Measurements from ENCODE around the gene TMEM69.
A peak's percentile ranks its signal among the peaks of the same experiment; 100 is the strongest.

TMEM69 gene, protein sequence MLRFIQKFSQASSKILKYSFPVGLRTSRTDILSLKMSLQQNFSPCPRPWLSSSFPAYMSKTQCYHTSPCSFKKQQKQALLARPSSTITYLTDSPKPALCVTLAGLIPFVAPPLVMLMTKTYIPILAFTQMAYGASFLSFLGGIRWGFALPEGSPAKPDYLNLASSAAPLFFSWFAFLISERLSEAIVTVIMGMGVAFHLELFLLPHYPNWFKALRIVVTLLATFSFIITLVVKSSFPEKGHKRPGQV

DNA sequence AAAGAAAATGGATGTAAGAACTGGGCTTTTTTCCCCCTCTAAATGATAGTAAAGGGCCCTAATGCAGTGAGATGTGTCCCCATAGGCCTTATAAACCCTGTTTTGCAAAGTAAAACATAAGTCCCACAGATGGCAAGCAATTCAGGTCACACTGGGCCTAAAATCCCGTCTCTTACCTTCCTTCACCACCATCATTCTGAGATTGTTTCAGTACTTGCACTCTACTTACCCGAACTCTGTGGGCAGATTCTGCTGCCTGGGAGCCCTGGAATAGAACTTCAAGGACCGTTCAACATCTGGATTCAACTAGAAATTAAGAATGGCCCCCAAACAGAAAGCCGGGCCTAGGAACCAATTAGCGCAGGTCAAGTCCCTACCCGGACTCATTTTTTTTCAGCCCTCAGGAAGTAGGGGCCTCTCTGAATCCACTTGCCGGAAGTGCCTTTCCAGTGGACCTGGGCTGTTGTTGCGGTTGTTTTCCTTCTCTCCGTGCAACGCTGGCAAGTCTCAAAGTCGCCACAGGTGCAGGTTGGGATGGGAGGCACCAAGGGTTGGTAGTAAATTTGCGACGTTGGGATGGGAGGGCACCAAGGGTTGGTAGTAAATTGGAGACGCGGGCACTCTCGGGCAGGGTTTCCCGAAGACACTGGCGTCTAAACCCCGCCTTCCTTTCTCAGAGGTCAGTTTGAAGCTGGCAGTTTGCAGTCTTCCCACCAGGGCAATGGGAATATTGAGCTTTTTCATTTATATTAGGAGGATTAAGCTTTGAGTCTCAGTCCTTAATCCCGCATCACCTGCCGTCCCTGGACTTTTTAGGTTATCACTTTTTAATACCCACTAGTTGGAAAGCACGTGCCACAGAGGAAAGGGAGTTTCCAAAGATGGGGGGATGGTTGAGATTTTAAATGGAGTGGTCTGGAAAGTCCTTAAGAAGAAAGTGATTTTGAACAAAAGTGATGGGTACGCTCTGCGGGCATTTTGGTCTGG is at the start of gene TMEM69:
TMEM69 (plus strand) TSS at position 428 of the 987 bp plus-strand sequence. CDS start 2,888 bp downstream, outside the sequence.
- H3K4me3 ChIP-seq (ENCODE audit: low read depth, low read length), result peak within 1 kb of the TSS; percentile 98

DNA sequence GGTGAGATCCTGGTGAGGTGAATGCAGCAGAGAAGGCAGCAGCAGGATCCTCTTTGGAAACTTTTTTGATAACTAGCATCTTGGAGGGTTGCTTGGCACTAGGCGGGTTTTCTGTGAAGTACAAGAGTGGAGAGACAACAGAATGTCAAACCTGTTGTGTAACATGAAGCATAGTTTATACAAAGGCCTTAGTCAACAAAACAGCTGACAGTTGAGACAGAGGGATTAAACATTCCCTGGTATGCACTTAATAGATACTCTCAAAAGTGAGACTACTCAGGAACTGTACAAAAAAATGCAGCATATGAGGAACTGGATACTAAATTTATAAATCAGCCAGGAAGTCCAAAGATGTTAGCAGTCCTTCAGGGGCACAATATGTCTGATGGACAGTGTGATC is 47.7 kb upstream of the TMEM69 start:
- H3K4me3 ChIP-seq (ENCODE audit: low read depth, low read length), result no peak overlapping the region
- TF ChIP-seq, protein P1, sequence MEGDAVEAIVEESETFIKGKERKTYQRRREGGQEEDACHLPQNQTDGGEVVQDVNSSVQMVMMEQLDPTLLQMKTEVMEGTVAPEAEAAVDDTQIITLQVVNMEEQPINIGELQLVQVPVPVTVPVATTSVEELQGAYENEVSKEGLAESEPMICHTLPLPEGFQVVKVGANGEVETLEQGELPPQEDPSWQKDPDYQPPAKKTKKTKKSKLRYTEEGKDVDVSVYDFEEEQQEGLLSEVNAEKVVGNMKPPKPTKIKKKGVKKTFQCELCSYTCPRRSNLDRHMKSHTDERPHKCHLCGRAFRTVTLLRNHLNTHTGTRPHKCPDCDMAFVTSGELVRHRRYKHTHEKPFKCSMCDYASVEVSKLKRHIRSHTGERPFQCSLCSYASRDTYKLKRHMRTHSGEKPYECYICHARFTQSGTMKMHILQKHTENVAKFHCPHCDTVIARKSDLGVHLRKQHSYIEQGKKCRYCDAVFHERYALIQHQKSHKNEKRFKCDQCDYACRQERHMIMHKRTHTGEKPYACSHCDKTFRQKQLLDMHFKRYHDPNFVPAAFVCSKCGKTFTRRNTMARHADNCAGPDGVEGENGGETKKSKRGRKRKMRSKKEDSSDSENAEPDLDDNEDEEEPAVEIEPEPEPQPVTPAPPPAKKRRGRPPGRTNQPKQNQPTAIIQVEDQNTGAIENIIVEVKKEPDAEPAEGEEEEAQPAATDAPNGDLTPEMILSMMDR (conservative IDR thresholded peaks at IDR 0.05; ENCODE audit: low read depth, low read length), result no peak
- peak; percentile 29 for DNase-seq (ENCODE audit: low read depth)

More for the DNA sequence above, at the start of gene TMEM69:
- DNase-seq (ENCODE audit: low read depth), result peak; percentile 95
- TF ChIP-seq, protein P1 (conservative IDR thresholded peaks at IDR 0.05; ENCODE audit: low read depth, low read length), result peak; percentile 3

DNA sequence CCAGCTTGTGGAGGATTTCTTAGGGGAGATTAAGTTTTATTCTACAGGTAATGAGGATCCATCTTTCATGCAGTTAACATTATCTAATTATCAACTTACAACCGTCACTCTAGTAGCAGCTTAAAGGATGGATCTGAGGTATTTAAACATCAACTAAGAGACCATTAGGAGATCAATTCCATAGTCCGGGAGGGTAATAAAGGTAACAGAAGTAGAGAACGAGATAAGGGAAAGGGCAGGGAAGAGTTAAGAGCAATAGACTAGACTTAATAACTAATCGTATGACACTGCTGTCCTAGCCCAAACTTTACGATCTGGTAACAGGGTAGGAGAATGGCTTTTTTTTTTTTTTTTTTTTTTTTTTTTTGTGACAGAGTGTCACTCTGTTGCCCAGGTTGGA is 44.7 kb upstream of the TMEM69 start:
- no peak overlapping the region for H3K4me3 ChIP-seq (ENCODE audit: low read depth, low read length)
- TF ChIP-seq, protein P1 (conservative IDR thresholded peaks at IDR 0.05; ENCODE audit: low read depth, low read length), result no peak
- no peak for DNase-seq (ENCODE audit: low read depth)

DNA sequence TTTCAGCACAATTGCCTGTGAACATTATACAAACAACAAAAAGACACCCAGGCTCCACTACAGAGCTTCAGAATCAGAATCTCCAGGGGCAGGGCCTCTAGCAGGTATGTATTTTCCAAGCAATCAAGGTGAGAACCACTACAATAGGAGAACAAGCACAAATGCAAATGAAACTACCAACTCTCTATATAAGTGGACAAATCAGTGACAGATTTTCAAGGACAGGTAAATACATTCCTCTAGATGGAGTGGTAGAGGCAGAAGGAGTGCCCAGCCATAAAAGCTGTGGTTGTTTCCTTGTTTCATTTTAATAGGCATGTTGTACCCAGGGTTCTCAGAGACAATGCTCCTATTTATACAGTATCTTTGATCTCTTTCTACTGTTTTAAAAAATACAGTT is 44.0 kb upstream of the TMEM69 start:
- TF ChIP-seq, protein P1 (conservative IDR thresholded peaks at IDR 0.05; ENCODE audit: low read depth, low read length), result peak; percentile 37
- DNase-seq (ENCODE audit: low read depth), result peak; percentile 24

DNA sequence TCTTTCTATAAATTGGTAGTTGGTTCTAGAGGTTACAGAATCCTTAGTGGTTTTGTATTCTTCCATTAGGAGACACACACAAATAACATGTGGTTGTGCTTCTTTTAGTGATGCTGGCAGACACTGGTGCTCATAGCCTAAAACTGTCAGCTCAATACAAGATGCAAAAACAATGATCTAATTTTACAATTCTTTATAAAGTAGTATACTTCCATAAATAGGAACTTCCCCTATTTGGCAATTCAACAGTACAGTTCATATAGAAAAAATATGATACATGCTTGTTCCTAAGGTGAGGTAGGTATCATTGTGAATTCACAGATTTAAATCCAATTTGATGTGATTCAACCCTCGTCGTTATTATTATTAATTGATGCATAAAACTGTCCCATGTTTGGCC is 43.3 kb upstream of the TMEM69 start:
- no peak overlapping the region for H3K4me3 ChIP-seq (ENCODE audit: low read depth, low read length)
- TF ChIP-seq, protein P1 (conservative IDR thresholded peaks at IDR 0.05; ENCODE audit: low read depth, low read length), result no peak
- no peak for DNase-seq (ENCODE audit: low read depth)

More for the DNA sequence above, 44.0 kb upstream of the TMEM69 start:
- no peak overlapping the region for H3K4me3 ChIP-seq (ENCODE audit: low read depth, low read length)

DNA sequence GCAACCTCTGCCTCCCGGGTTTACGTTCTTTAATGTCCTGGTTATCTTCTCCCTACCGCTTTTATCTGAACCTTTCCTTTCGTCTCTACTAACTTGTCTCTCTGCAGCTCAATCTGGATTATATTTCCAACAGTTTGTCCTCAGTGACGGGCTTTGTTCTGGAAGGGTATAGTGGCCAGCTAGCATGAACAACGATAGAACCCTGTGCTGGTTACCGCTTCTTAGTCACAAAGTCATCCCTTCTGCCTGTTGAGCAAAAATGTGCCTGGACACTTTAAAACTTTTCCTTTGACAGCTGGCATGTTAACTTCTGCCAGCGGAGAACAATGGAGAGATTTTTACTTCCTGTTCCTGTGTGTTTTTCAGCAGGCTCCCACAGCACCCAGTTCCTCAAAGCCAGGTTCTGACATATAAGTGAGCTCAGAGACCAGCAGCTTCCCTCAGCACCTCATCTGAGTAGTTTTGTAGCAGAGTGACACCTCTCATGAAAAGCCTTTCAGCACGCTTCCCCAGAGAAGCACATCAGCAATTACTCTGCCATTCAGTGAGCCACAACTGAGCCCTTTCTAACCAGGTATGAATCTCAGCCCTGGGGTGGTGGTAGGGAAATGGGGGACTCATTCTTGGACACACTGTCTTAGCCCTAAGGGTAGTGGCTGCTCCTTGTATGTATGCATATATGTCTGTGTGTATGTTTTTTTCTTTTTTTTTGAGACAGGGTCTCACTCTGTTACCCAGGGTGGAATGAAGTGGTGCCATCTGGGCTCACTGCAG is 40.5 kb upstream of the TMEM69 start:
- H3K4me3 ChIP-seq (ENCODE audit: low read depth, low read length), result no peak overlapping the region
- no peak for DNase-seq (ENCODE audit: low read depth)
- TF ChIP-seq, protein P1 (conservative IDR thresholded peaks at IDR 0.05; ENCODE audit: low read depth, low read length), result no peak

Measured in choroid plexus epithelial cell (primary cell).